Measurements from ENCODE around the gene TBX15. TPM values are rescaled to one million over a fixed set of nuclear protein-coding genes. Genes with fewer than 3 reads are reported as not detected.

The TBX15 gene
- polyA plus RNA-seq, 3 donors: 0.16 to 2.0 (median 0.79) TPM

GRCh38 chr1:118878661-118879060 is 109.5 kb downstream of the TBX15 start:
- 59 to 69% (median 67%) methylated on average over 4 of the region's 4 CpGs for WGBS, 3 donors
- H3K27ac ChIP-seq (ENCODE audit: low read depth, low read length): no peak overlapping the region

- no peak overlapping the region for H3K27ac ChIP-seq (ENCODE audit: low read depth, low read length)
- WGBS, 3 donors: 61 to 65% (median 62%) methylated on average over 3 of the region's 3 CpGs
These were observed 110.3 kb downstream of the TBX15 start for GRCh38 chr1:118877668-118878396.

- WGBS, 3 donors: 61 to 78% (median 72%) methylated on average over 7 of the region's 7 CpGs
- H3K27ac ChIP-seq (ENCODE audit: low read depth, low read length): no peak overlapping the region
These were observed 116.5 kb downstream of the TBX15 start for GRCh38 chr1:118871582-118872171.

GRCh38 chr1:118868387-118868786 is 119.8 kb downstream of the TBX15 start:
- no peak overlapping the region for H3K27ac ChIP-seq (ENCODE audit: low read depth, low read length)
- 67 to 84% (median 71%) methylated on average over 2 of the region's 2 CpGs for WGBS, 3 donors

GRCh38 chr1:118866330-118866729 is 121.8 kb downstream of the TBX15 start:
- no peak overlapping the region for H3K27ac ChIP-seq (ENCODE audit: low read depth, low read length)
- WGBS, 3 donors: 76 to 87% (median 84%) methylated on average over 6 of the region's 6 CpGs

- 66 to 81% (median 78%) methylated on average over 3 of the region's 3 CpGs for WGBS, 3 donors
- H3K27ac ChIP-seq (ENCODE audit: low read depth, low read length): no peak overlapping the region
These were observed 124.5 kb downstream of the TBX15 start for GRCh38 chr1:118863688-118864087.

- 51 to 67% (median 67%) methylated on average over 2 of the region's 2 CpGs for WGBS, 3 donors
These were observed 125.4 kb downstream of the TBX15 start for GRCh38 chr1:118862755-118863154.

GRCh38 chr1:118861216-118861615 is 126.9 kb downstream of the TBX15 start:
- no peak overlapping the region for H3K27ac ChIP-seq (ENCODE audit: low read depth, low read length)

More at GRCh38 chr1:118862755-118863154, 125.4 kb downstream of the TBX15 start:
- no peak overlapping the region for H3K27ac ChIP-seq (ENCODE audit: low read depth, low read length)

- 66 to 69% (median 67%) methylated on average over 3 of the region's 3 CpGs for WGBS, 3 donors
- H3K27ac ChIP-seq (ENCODE audit: low read depth, low read length): no peak overlapping the region
These were observed 128.1 kb downstream of the TBX15 start for GRCh38 chr1:118859999-118860398.

- 56 to 75% (median 73%) methylated on average over 2 of the region's 2 CpGs for WGBS, 3 donors
- no peak overlapping the region for H3K27ac ChIP-seq (ENCODE audit: low read depth, low read length)
These were observed 141.7 kb downstream of the TBX15 start for GRCh38 chr1:118846443-118846842.

GRCh38 chr1:118842452-118843201 is 145.5 kb downstream of the TBX15 start:
- WGBS, 3 donors: 39 to 54% (median 45%) methylated on average over 14 of the region's 14 CpGs
- no peak overlapping the region for H3K27ac ChIP-seq (ENCODE audit: low read depth, low read length)

GRCh38 chr1:118841521-118841920 is 146.6 kb downstream of the TBX15 start:
- no peak overlapping the region for H3K27ac ChIP-seq (ENCODE audit: low read depth, low read length)

Other genes starting within 250 kb of the TBX15 start
- gene WARS2, start 152.3 kb upstream of the TBX15 start, polyA plus RNA-seq: 1 to 10 TPM; 7.0 to 8.9 (median 7.0) TPM